ENCODE measurements around the gene CSTF1. TPM values are rescaled to one million over a fixed set of nuclear protein-coding genes. Genes with fewer than 3 reads are reported as not detected.

Gene CSTF1
- total RNA-seq, 1 donor from 2014 or later, result 46.8 TPM

- DNase-seq (ENCODE audit: low spot score, unreplicated experiment), result no peak
- Mint-ChIP-seq H3K4me1 (ENCODE audit: low read depth) (no peaks in the 10 kb centered on the region), H3K27ac (no peak overlapping the region), H3K27me3 (peaks cover 4% of the 10 kb centered on the region), H3K36me3 (ENCODE audit: insufficient read depth) (no peaks in the 10 kb centered on the region), H3K4me3 (ENCODE audit: low read depth) (no peak overlapping the region), H3K9me3 (ENCODE audit: low read depth) (no peaks in the 10 kb centered on the region)
- no peak for TF ChIP-seq CTCF (IDR thresholded peaks at IDR 0.05; ENCODE audit: unreplicated experiment)
Measured at GRCh38 chr20:56451056-56451765, 58.8 kb downstream of the CSTF1 start.

GRCh38 chr20:56453352-56453751 is 60.9 kb downstream of the CSTF1 start:
- no peak overlapping the region for H3K27ac Mint-ChIP-seq
- H3K9me3 Mint-ChIP-seq (ENCODE audit: low read depth), result no peaks in the 10 kb centered on the region
- H3K4me3 Mint-ChIP-seq (ENCODE audit: low read depth), result no peak overlapping the region
- no peak for DNase-seq (ENCODE audit: low spot score, unreplicated experiment)
- no peaks in the 10 kb centered on the region for H3K4me1 Mint-ChIP-seq (ENCODE audit: low read depth)
- H3K27me3 Mint-ChIP-seq, result peaks cover 11% of the 10 kb centered on the region
- no peaks in the 10 kb centered on the region for H3K36me3 Mint-ChIP-seq (ENCODE audit: insufficient read depth)
- TF ChIP-seq CTCF (IDR thresholded peaks at IDR 0.05; ENCODE audit: unreplicated experiment), result no peak

- H3K4me1 Mint-ChIP-seq (ENCODE audit: low read depth), result no peaks in the 10 kb centered on the region
- H3K9me3 Mint-ChIP-seq (ENCODE audit: low read depth), result no peaks in the 10 kb centered on the region
- H3K36me3 Mint-ChIP-seq (ENCODE audit: insufficient read depth), result no peaks in the 10 kb centered on the region
- peaks cover 11% of the 10 kb centered on the region for H3K27me3 Mint-ChIP-seq
- TF ChIP-seq CTCF (IDR thresholded peaks at IDR 0.05; ENCODE audit: unreplicated experiment), result no peak
- DNase-seq (ENCODE audit: low spot score, unreplicated experiment), result no peak
- no peak overlapping the region for H3K27ac Mint-ChIP-seq
- no peak overlapping the region for H3K4me3 Mint-ChIP-seq (ENCODE audit: low read depth)
Measured at GRCh38 chr20:56454754-56455153, 62.3 kb downstream of the CSTF1 start.

Other genes starting within 250 kb of the CSTF1 start
- not detected in 2 replicates for gene MC3R, start 143.9 kb upstream of the CSTF1 start, total RNA-seq
- gene FAM210B, start 33.7 kb upstream of the CSTF1 start, total RNA-seq, result 60.3 and 67.2 TPM in 2 replicates
- gene AURKA, start 430 bp upstream of the CSTF1 start, total RNA-seq, result 24.5 and 26.1 TPM in 2 replicates
- 0.09 and 0.26 TPM in 2 replicates for gene CASS4, start 19.6 kb downstream of the CSTF1 start, total RNA-seq
- gene RTF2, start 76.0 kb downstream of the CSTF1 start, total RNA-seq, result 62.6 and 65.5 TPM in 2 replicates
- 0.69 TPM in 1 of 2 replicates, not detected in the other for gene FAM209A, start 132.1 kb downstream of the CSTF1 start, total RNA-seq
- gene FAM209B, start 140.6 kb downstream of the CSTF1 start, total RNA-seq, result not detected in 2 replicates
- 0.50 and 0.80 TPM in 2 replicates for gene TFAP2C, start 236.7 kb downstream of the CSTF1 start, total RNA-seq